GM12865 (cell line): ENCODE measurements around the gene UBE3B.

ENCODE experiments used
- DNase-seq: peaks from one replicate; pipeline ENCODE4 v3.0.0; 2010; ENCODE audit warnings: low read depth
- H3K4me3 ChIP-seq: 2 replicates; pipeline ENCODE4 v1.5.1; 2011; ENCODE audit warnings: mild to moderate bottlenecking, low read depth, low read length, control low read depth
- TF ChIP-seq, protein P1 (sequence below): IDR thresholded peaks from 2 replicates; pipeline ENCODE4 v1.5.1; 2011; ENCODE audit warnings: low read length, control low read depth, low read depth, inconsistent platforms; ENCODE audit not compliant: insufficient read depth; ENCODE audit errors: missing control alignments

Gene UBE3B

DNA sequence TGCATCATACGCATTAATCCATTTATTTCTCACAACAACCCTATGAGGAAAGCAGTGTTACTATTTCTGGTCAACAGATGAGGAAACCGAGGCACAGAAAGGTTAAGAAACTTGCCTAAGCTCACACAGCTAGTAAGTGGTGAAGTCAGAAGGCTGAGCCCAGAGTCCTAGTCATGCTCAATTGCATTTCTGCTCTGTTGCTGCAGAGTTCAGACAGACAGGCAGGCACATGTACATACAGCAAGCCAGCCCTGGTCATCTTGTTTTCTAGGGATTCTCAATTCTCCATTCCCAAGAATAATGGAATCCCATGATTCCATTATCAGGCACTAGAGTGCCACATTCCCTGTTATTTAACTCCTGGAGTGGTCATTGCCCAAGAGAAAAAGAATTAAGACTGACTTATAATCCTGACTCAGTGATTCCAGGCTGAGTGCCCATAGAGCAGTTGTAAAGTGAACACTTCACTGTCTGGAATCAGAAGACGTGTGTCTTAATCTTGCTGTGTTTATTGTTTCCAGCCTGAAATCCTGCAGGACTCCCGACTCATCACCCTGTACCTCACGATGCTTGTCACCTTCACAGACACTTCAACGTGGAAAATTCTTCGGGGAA is 10.7 kb downstream of the UBE3B start:
- no peak overlapping the region for H3K4me3 ChIP-seq
- DNase-seq = no peak
- TF ChIP-seq, protein P1, sequence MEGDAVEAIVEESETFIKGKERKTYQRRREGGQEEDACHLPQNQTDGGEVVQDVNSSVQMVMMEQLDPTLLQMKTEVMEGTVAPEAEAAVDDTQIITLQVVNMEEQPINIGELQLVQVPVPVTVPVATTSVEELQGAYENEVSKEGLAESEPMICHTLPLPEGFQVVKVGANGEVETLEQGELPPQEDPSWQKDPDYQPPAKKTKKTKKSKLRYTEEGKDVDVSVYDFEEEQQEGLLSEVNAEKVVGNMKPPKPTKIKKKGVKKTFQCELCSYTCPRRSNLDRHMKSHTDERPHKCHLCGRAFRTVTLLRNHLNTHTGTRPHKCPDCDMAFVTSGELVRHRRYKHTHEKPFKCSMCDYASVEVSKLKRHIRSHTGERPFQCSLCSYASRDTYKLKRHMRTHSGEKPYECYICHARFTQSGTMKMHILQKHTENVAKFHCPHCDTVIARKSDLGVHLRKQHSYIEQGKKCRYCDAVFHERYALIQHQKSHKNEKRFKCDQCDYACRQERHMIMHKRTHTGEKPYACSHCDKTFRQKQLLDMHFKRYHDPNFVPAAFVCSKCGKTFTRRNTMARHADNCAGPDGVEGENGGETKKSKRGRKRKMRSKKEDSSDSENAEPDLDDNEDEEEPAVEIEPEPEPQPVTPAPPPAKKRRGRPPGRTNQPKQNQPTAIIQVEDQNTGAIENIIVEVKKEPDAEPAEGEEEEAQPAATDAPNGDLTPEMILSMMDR = no peak

DNA sequence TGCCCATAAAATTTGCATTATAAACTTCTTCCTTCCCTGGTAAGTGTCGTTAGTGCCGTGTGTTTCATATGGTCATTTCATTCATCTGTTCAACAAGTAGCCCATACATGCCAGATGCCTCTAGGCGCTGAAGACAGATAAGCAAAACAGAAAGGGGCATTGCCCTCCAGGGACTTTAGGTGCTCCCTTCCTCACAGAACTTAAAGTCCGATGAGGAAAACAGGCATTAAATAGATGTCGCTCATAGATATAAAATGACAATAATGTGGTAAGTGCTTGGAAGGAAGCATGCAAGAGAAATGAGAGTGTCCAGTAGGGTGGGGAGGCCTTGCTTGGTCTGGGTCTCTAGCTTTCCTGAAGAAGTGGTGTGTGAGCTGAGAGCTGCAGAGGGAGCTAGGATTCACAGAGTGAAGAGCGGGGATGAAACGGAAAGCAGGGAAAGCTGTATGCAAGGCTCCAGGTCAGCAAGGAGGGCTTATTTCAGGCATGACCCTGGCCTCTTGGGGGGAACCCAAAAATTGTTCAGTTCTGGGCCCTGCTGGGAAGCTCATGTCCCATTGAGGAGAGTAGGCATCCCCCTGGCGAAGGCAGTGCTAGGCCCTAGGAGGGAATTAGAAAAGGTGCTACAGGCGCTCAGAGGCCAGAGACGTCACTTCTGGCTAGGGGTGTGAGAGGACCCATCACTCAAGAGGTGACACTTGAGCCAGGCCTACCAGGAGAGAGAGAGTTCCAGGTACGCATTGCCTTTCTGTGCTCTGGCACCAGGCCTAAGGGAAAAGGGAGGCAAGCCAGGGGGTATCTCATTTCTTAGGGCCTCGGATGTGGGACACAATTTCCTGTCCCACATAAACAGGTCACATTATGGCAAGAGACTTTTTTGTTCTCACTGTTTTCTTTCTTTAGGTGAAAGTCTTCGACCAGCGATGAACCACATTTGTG is 11.9 kb downstream of the UBE3B start:
- TF ChIP-seq, protein P1 = no peak

DNA sequence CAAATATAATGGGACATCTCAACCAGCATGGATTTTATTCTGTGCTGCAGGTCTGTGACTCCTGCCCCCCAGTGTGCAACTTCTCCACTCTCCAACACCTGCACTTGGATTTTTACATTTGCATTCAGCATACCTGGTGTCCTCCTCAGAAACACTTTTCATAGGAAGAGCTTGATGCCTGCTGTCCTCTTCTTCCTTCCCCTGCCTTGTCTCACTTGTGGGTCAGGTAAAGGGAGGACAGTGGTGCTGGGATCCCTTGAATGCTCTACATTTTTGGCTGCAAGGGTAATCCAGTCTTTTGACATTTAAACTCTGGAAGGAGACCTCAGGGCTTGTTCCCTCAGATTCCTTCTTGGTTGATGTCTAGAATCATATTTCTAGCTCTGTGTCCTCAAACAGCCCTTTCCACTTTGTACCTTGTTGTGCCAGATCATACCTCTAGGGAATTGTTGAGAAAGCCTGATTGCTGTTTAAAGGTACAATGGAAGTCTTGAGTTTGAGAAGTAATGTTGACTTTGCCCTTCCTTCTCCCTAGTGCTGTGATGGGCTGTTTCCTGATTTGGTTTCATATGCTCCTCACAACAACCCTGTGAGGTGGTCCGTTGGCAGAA is 12.6 kb downstream of the UBE3B start:
- TF ChIP-seq, protein P1 = no peak
- no peak overlapping the region for H3K4me3 ChIP-seq
- DNase-seq = no peak

More for the DNA sequence above, 11.9 kb downstream of the UBE3B start:
- no peak for DNase-seq
- H3K4me3 ChIP-seq = no peak overlapping the region

DNA sequence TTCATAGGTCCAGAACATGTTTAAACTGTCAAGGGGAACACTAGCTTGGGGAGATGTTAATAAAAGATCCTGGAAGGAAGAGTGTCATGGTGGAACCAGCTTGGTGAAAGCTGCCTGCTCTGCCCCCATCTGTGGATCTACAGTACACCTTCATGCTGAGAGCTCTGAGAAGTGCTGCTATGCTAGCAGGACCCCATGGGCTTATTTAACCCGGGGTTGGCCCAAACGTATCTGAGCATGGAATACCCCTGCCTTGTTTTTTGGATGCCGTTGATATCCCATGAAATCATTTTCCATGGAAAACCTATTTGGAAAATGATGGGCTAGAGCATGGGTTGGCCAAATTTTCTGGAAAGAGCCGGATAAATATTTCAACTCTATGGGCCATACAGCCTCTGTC is 14.2 kb downstream of the UBE3B start:
- no peak for DNase-seq
- TF ChIP-seq, protein P1 = no peak
- H3K4me3 ChIP-seq = no peak overlapping the region

DNA sequence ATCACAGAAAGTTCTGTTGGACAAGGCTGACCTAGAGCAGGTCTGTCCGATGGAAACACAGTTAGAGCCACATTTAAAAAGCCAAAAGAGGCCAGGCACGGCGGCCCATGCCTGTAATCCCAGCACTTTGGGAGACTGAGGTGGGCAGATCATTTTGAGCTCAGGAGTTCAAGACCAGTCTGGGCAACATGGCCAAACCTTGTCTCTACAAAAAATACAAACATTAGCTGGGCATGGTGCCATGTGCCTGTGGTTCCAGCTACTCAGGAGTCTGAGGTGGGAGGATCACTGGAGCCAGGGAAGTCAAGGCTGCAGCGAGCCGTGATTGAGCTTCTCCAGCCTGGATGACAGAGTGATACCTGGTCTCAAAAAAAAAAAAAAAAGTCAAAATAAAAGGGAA is 14.9 kb downstream of the UBE3B start:
- DNase-seq = no peak
- no peak overlapping the region for H3K4me3 ChIP-seq
- TF ChIP-seq, protein P1 = no peak

DNA sequence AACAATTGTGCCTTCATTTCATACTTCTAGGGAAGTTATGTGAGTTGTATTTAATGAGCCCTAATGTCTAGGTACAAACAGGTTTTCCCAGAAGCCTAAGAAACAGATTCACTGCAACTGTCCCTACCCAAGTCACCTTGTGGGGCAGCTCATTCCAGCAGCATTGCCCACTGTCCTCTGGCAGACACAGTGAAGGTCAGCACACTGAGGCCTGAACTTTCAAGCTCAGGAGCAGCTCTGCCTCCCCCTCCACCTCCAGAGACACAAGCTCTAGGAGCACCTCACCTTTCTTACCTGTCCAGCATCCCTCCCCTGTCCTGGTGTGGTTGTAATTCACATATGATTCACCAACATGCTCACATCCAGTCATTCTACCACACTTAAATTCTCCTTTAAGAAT is 15.7 kb downstream of the UBE3B start:
- DNase-seq = no peak
- no peak overlapping the region for H3K4me3 ChIP-seq
- TF ChIP-seq, protein P1 = no peak
